Medulla oblongata (tissue), 1 donor: ENCODE data around the gene SIM1.

Experiments used
- DNase-seq: peaks from one replicate; pipeline ENCODE4 v3.0.0-alpha.2; 2015; ENCODE audit errors: extremely low spot score

Gene SIM1

DNA sequence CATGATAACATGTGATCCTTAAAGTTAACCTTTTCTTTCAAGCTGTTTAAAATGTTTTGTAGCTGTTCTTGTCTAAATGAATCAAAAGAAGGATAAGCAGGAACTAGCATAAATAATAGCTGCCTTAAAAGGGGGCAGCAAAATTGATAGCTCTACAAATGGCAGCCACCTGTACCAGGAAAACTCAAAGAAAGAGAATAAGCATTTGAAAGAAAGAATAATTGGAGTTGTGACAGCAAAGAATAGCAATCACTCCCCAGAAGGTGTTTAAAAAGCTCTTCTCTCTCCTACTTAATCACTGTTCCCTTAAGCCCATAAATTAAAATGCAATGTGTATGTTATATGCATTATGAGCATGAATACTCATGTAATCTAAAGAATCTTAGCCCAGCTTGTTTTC is 114.6 kb downstream of the SIM1 start:
- no peak for DNase-seq

DNA sequence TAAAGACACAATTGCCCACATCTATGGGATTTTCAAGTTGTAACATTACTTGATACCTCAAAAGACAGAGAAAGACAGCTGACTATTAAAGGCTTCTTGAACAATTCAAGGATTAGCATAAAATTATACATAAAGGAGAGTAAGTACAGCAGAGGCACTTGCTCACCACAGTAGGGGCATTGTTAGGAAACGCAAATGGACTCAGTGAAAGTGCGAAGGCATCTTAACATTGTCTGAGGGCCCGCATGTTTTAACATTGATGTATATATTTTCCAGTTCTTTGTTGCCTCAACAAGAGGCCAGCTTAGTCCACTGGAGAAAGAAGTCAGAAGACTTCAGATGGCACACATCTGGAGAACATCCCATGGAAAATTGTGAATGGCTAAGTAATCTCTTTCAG is 115.4 kb downstream of the SIM1 start:
- DNase-seq = no peak

DNA sequence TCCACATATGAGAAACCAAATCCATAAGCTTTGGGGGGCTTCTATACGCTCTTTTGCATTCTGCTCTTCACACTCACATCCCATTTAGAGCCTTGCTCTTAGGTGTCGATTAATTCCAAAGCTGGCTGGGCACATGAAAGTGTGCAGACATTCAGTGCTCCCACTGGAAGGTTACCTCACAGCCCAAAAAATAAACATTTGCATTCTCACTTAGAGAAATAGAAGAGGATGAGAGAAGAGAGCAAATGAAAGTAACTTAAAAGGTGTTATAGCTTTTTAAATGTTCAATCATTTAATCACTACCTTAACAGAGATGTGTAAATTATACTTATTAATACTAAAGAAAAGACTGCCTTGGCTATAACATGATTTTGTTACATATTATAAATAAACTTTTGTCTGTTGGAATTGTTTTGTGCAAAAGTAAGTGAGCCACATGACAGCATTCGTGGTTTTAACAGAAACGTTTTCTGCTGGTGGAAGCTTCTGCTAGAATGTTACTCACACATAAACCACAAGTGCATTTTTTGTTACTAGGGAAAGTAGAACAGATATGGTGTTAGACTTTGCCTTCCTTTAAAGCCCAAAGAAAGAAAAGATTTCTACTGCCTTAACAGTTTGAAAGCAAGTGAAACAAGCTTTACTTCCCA is 116.7 kb downstream of the SIM1 start:
- no peak for DNase-seq

DNA sequence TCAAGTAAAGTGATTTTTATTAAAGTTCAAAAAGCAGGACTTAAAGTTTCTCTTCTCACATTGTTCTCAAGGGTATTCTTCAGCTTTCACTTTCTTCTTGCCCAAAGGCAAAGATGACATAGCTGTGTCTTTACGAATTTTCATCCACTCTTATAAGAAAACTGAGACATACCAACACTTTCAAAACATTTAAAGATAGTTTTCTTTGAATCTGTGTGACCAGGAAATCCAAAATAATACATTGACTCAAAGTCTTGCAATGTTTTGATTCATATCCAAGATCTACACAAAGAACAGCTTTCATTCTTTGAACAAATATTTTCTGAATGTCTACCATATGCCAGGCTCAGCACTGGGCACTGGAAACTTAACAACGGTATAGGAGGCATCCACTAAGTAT is 117.9 kb downstream of the SIM1 start:
- DNase-seq = no peak

DNA sequence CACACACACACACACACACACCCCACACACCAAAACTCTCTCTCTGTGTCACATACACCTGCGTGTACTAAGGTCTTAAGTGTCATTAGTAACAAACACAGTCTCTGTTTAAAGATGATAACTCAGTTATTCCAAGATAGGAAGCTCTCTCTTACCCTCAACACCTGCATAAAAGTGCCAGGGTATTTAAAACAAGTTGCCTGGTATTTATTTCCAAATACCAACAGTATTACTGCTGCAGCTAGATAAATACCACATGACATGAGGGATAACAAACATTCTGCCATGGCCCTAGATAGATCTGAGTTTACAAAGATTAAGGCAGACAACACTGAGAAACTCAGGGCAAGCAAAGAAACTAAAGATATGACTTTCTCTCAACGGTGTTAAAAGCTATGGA is 118.5 kb downstream of the SIM1 start:
- no peak for DNase-seq

DNA sequence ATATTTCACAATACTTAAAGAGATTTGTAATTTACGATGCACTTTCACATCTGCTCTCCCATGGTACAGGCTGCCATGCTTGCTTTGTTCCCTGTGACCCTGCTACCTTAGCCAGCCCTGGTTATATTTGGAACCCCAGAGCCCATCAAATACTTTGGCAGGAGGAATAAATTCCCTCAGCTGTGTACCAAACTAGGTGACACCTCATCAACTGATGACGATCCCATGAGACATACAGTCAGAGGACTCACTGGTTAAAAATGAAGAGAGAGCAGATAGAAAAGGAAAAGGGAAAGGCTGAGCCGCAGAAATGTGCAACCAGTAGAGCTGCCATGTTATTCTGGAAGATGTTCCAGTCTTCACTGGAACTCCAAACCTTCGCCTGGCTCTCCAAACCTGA is 120.0 kb downstream of the SIM1 start:
- DNase-seq = no peak

DNA sequence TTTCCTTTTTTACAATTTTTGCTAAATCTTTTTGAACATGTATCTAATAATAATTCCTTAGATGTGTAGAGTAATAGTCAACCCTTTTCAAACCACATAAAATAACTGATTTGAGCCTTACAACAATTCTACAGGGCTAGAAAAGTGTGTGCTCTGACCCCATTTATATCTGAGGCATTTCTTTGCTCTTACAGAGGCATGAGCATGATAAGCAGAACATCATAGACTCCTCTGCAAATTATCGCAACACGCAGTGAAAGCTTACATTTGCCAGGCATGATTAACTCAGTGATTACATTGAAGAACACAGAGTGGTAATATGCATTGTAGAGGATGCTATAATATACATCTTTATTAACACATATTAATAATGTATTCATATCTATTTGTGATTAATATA is 120.4 kb downstream of the SIM1 start:
- no peak for DNase-seq

DNA sequence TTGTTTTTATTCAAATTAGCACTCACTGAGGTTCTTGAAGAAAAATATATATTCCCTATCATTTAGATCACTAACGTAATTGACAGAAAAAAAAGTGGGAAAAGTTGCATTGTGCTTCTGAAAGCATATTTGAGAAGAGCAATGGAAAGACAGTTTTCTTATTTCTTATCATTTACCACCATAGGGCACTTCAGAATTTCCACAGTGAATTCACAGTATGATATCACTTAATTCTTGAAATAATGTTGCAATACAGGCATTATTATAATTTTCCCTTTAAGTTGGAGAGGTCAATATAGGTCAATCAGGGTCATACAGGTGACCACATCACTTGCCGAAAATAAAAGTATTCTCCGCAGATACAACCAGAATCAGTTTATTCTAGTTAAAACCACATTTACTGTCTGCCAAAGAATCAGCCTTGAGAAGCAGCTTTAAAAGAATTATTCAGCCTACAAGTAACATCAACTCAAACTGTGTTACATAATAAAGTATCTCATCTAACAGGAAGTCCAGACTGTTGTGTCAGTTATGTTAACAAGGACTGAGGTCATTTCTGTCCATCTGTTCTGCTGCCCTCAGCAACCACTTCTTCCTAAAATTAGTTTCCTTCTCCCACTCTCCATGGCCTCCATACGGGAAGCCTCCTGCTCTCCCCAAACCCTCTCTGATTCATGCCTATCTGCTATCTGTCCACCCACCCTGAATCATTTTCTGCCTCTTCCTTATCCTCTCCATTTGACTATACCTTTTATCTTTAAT is 121.2 kb downstream of the SIM1 start:
- no peak for DNase-seq

DNA sequence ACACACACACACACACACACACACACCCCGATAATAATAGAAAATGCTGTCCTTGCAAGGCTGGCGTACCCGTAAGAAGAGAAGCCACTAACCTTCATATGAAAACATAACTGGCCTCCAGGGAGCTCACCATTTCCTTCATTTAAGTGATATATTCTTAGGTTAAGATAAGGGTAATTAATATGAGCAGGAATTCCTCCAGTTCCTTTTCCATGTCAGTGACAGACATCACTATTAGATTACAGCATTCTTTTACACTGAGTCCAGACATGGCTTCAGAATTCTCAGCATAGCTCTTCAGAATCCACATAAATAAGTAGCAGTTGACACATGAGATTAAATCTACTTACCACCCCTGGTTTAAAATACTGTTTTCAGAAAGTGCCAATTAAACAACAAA is 121.9 kb downstream of the SIM1 start:
- no peak for DNase-seq

DNA sequence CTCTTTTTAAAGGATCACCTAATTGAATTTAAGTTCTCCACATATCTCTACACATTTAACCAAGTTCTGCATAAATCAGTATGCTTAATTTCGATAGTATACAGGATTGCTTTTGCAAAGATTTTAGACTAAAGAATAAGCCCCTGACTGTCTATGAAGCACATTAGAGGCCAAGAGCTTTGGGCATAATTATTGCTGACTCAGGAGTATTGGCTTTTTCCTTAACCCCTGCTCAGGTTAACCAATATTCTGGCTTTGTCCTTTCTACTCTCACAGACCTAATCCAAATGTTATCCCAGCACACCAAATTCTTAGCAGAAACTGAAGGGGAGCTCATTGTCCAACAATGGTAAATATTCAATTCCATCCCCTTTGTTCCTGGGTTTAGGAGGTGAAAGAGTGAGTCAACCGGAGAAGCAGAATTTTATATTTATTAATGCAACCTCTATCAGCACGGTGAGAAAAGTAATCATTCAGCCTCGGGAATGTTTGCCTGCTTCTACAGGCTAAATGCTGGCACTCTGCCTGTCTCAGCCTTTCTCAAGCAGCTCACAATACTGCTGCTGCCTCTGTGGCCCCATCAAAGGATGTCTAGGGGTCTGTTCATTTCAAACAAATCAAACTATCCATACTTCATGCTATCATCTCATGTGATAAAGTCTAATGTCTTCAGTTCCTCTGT is 125.0 kb downstream of the SIM1 start:
- no peak for DNase-seq

DNA sequence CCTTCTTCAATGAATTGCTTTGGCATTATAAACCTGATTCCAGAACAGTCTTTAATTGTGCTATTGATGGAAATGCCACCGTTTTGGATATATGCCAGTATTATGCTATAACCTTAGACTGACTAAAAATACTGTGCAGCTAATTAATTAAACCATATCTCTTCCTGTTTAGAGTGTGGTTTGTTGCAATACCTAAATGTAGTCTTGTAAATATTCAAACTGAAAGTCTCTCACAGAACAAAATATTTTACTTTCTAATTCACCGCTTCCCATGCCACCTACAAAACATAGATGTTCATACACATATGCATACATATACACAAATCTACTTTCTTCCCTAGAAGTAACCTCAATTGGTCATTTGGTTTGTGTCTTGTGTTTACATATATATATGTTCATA is 126.6 kb downstream of the SIM1 start:
- DNase-seq = no peak

DNA sequence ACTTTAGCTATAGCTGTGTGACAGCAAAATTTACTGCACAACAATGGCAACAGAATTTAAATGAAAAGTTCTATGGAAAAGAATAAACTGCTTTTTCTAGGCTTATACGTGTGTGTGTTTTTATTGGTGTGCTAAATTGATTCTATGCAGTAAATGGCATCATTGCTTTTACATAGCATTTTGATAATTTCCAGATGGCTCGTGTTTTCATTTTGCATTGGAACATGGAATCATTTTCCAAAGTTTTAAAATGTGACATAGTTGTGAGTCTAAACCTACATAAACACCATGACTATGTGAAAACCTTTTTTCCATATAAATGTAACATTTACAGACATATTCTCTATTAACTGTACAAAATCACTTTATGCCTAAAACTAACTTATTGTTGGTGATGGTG is 127.8 kb downstream of the SIM1 start:
- DNase-seq = no peak

DNA sequence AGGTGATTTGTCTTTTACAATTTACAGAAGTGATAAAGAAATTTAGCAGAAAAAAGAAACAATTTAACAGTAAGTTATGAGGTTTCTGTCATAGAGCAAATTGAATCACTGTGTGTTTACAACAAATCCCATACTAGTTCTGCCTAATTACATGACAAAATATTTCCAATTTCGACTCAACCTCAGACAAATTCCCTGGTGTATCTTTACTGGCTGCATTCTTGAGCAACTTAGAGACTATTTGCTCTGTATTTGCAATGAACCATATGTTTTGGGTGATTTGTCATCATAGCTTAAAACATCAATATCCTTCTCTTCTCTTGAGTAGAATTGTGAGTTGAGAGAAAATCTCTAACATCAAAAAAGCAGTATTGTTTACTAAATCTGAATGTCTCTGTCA is 128.7 kb downstream of the SIM1 start:
- DNase-seq = no peak
